Neural progenitor cell (in vitro differentiated cells): ENCODE measurements around the gene CARS2.

Source experiments
- EZH2 ChIP-seq: fragments of 200-600 bp; sonication (generic); IDR thresholded peaks from 2 replicates; pipeline ENCODE4 v1.6.1; 2017; ENCODE audit warnings: antibody characterized with exemption, mild to moderate bottlenecking, moderate library complexity
- EZH2phosphoT487 ChIP-seq: fragments of 200-600 bp; sonication (generic); IDR thresholded peaks from 2 replicates; pipeline ENCODE4 v1.6.1; 2017; ENCODE audit warnings: antibody characterized with exemption
- TF ChIP-seq, protein P1 (sequence below): fragments of 200-600 bp; sonication (generic); IDR thresholded peaks from 2 replicates; pipeline ENCODE4 v1.5.1; 2017; ENCODE audit warnings: antibody characterized with exemption, mild to moderate bottlenecking

GRCh38 chr13:110633776-110634175 lies 72.1 kb downstream of the CARS2 start:
- TF ChIP-seq, protein P1, sequence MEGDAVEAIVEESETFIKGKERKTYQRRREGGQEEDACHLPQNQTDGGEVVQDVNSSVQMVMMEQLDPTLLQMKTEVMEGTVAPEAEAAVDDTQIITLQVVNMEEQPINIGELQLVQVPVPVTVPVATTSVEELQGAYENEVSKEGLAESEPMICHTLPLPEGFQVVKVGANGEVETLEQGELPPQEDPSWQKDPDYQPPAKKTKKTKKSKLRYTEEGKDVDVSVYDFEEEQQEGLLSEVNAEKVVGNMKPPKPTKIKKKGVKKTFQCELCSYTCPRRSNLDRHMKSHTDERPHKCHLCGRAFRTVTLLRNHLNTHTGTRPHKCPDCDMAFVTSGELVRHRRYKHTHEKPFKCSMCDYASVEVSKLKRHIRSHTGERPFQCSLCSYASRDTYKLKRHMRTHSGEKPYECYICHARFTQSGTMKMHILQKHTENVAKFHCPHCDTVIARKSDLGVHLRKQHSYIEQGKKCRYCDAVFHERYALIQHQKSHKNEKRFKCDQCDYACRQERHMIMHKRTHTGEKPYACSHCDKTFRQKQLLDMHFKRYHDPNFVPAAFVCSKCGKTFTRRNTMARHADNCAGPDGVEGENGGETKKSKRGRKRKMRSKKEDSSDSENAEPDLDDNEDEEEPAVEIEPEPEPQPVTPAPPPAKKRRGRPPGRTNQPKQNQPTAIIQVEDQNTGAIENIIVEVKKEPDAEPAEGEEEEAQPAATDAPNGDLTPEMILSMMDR = no peak
- TF ChIP-seq EZH2 (no peak), EZH2phosphoT487 (no peak)
